Activated CD4-positive, CD25-positive, alpha-beta regulatory T cell treated with anti-CD3 and anti-CD28 coated beads, Interleukin-2, amount 50 U/mL, for 24 hours (primary cell): ENCODE results near the gene ANKRD53.
"Not testable (repeated sequence)": the region's sequence is repeated elsewhere in the genome, so short reads cannot be mapped to it uniquely, and the experiment has no call there.

Experiments used
- ATAC-seq, 2 donors: fragments of 150-1000 bp; cut with Tn5 transposase; one replicate each; pipeline ENCODE4 v1.10.0; 2021; ENCODE audit warnings: mild to moderate bottlenecking in 1 of 2, moderate library complexity in 1 of 2

The ANKRD53 gene

GRCh38 chr2:71019989-71020388 is 41.6 kb downstream of the ANKRD53 start:
- not testable (repeated sequence) for ATAC-seq

- not testable (repeated sequence) for ATAC-seq
Observed at GRCh38 chr2:71021394-71021793, 43.0 kb downstream of the ANKRD53 start.

- not testable (repeated sequence) for ATAC-seq
Observed at GRCh38 chr2:71023553-71024243, 45.3 kb downstream of the ANKRD53 start.
